Islet precursor cell (in vitro differentiated cells): ENCODE data around the gene DNAJB6.
"Not testable (repeated sequence)": the region's sequence is repeated elsewhere in the genome, so short reads cannot be mapped to it uniquely, and the experiment has no call there.

Experiments used
- DNase-seq: peaks from one replicate; pipeline ENCODE4 v3.0.0-alpha.2; 2018

DNAJB6 gene

DNA sequence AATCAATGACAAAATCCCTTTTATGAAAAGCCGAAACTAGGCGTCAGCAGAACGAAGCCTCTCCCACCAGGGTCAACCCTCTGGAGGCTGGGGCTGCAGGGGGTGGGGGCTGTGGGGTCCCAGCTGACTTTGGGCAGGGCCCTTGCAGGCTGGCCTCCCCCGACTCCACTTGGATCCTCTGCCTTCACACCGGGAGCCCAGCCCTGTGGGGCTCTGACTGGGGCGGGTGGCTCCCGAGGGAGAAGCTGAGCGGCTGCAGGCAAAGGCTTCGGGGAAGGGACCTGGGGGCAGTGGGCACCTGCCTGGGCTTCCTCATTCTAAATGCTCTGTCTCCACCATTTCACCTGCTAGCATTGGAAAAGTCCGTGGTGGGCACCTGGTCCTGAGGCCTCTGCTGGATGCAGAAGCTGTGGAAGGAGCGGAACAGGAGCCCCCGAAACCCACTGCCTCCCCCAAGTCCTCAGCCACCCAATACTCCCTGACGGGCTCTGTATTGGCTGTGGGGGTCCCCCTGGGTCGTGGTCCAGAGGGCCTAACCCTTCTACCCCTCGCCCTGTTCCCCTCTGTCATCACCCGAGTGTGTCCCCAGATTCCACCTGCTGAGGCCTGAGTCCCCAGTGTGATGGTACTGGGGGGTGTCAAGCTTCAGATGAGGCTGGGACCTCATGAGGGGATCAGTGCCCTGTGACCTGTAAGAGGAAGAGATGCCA, 108.6 kb downstream of the DNAJB6 start:
- no peak for DNase-seq

- no peak for DNase-seq
Measured at GRCh38 chr7:157445956-157446295, 109.1 kb downstream of the DNAJB6 start.

DNA sequence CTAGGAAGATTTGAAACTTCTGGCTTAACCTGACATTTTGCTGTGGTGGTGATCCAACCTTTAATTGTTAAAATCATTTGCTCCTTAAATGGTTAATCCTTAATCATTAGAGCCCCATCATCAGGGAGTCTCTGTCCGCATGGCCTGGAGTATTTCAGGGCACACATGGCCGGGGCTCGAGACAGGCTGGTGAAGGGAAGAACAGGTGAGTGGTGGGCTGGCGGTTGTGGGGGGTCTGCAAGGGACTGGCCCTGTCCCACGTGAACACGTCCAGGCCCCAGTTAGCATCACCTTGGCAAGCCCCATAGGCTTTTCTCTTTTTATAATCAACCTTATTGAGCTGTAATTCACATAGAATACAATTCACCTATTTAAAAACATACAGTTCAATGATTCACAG, 109.5 kb downstream of the DNAJB6 start:
- no peak for DNase-seq

DNA sequence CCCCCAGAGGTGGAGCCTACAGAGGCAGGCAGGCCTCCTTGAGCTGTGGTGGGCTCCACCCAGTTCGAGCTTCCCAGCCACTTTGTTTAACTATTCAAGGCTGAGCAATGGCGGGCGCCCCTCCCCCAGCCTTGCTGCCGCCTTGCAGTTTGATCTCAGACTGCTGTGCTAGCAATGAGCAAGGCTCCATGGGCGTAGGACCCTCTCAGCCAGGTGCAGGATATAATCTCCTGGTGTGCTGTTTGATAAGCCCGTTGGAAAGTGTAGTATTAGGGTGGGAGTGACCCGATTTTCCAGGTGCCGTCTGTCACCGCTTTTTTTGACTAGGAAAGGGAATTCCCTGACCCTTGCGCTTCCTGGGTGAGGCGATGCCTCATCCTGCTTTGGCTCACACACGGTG, 117.2 kb downstream of the DNAJB6 start:
- DNase-seq, result not testable (repeated sequence)

GRCh38 chr7:157457355-157458253, 120.8 kb downstream of the DNAJB6 start:
- DNase-seq, result no peak

- no peak for DNase-seq
Measured at GRCh38 chr7:157458254-157458633, 121.4 kb downstream of the DNAJB6 start.

- DNase-seq, result no peak
Measured at GRCh38 chr7:157459966-157460365, 123.2 kb downstream of the DNAJB6 start.

DNA sequence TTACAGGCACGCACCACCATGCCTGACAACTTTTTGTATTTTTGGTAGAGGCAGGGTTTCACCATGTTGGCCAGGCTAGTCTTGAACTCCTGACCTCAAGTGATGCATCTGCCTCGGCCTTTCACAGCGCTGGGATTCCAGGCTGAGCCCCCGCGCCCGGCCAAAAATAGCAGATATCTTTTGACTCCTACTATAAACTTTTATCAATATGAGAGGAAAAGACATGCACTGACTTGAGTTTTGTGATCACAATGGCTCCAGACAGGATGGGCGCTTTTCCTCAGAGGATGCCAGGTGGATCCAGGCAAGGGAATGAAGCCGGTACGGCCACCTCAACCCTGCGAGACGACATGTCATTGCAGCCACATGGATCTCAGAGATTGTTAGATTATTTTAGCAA, 123.9 kb downstream of the DNAJB6 start:
- DNase-seq, result no peak

DNA sequence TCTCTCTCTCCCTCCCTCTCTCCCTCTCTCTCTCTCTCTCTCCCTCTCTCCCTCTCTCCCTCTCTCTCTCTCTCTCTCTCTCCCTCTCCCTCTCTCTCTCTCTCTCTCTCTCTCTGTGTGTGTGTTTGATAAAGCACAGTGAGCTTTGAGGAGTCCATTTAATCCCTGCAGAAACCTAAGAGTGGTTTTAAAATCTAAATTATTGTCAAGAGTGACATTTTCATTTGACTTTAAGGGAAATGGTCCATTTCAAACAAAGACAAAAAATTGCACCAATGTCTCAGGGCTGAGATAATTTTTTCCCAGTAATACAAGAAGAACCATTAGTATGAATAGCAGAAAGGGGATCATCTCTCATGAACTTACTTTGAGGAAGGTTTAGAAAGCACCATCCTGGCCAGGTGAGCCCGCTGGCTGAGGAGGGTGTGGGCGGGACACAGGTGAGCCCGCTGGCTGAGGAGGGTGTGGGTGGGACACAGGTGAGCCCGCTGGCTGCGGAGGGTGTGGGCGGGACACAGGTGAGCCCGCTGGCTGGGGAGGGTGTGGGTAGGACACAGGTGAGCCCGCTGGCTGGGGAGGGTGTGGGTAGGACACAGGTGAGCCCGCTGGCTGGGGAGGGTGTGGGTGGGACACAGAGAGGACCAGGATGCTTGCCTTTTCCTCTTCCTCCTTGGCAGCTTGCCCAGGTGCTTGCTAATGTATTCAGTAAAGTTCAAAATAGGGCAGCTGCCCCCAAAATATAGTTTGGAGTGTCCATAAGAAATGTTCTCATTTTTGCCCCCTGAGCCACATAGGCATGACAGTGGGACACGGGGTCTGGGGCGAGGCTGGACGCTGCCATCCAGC, 125.0 kb downstream of the DNAJB6 start:
- DNase-seq, result no peak

DNA sequence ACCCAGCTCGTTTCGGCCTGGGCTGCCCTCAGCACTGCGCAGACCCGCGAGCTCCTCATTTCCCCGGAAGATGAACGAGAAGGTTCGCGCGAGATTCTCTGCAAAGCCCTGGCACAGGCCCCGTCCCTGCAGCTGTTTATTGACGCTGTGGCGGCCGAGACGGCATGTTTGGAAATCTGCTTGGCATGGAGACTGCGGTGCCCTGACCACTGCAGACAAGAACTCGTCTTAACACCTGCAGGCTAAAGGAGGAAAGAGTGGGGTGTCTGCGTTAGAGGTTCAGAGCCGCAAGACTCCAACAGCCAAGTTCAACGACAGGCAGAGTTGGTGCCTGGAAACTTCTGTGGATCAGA, 125.6 kb downstream of the DNAJB6 start:
- DNase-seq, result no peak

DNA sequence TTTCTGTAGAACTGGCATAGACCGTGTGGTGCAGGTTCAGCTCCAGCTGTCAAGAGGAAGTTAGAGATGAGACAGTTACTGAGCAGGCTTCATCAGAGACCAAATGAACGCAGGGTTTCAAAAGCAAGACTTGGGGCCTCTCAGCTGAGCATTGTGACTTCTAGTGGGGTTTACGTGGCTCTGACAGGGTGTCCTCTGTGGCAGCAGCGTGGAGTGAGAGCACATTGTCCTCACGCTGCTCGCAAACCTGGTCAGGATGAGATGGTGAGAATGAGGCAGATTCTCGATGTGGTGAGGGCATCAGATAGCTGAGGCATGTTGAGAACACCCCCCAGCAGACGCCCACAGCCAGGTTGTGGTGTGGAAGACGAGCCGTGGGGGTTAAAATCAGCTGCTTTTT, 126.0 kb downstream of the DNAJB6 start:
- no peak for DNase-seq

- no peak for DNase-seq
Measured at GRCh38 chr7:157463245-157463644, 126.4 kb downstream of the DNAJB6 start.

- DNase-seq, result no peak
Measured at GRCh38 chr7:157464111-157464970, 127.5 kb downstream of the DNAJB6 start.

DNA sequence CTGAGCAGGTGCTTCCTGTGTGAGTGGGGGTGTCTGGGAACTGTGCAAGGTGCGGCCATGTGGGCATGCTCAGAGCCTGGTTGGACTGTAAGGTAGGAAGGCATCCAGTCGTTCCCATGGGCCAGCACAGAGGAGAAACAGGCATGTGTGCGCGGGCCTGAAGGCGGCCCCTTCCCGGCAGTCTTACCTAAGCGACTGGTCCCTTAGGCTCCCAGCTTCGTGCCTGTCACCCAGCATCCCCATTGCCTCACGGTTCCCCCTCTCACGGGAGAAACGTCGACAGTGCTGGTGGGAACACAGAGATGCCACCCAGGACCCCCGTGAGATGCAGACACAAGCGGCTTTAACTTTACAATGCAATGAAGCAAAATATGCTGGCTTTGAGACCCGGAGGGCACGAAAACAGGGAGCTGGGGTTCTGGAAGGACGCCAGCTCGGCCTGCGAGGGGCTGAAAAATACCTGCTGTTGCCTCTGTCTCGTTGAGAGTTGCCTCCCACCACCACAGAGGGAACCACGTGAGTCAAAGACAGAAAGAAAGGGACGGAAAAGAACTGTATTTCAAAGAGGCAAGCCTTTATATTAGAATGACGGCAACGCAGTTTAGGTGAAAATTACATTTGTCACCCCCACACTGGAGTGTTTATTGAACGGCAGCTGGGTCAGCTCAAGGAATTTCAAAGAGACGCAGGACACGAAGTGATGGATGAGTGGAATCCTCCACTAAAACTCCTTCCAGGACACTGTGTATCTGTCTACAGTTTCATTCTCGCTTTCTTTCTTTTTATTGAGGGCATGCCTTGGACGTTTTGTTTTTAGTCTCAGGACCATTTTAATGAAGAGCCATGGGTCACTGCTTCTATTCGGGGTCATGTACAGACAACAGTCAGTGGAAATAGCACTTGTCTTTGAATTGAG, 128.4 kb downstream of the DNAJB6 start:
- DNase-seq, result no peak

- DNase-seq, result no peak
Measured at GRCh38 chr7:157465891-157466866, 129.4 kb downstream of the DNAJB6 start.

- DNase-seq, result peak; percentile 53
Measured at GRCh38 chr7:157466867-157467261, 130.1 kb downstream of the DNAJB6 start.
